Measurements from ENCODE around the gene DIRAS3. TPM values are rescaled to one million over a fixed set of nuclear protein-coding genes. Genes with fewer than 3 reads are reported as not detected.
A peak's percentile ranks its signal among the peaks of the same experiment; 100 is the strongest.
"Not testable (repeated sequence)": the region's sequence is repeated elsewhere in the genome, so short reads cannot be mapped to it uniquely, and the experiment has no call there.

DIRAS3 gene
- polyA plus RNA-seq, 1 donor from 2014 or later: 8.0 TPM

DNA sequence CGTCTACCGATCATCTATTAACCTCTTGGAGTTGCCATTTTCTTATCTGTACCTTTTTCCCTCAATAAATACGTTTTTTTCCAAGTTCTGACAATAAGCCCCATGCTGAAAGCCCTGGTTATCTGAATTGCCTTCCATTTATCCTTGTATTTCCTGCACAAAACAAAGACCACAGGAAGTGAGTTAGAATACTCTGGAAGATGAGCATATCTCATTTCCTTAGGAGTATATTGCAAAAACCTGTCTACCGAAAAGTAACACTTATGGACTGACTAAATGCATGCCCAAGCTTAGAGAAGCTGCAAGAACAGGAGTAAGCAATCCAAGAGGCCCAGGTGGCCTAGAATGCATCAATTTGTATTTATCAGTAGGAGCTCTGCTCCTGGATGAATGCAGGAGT lies 39.9 kb downstream of the DIRAS3 start:
- no peaks in the 10 kb centered on the region for H3K36me3 ChIP-seq (ENCODE audit: insufficient read depth, low read length)
- no peaks in the 10 kb centered on the region for H3K27me3 ChIP-seq (ENCODE audit: insufficient read depth, low read depth, low read length)
- H4K20me1 ChIP-seq (ENCODE audit: insufficient read depth): no peaks in the 10 kb centered on the region

DNA sequence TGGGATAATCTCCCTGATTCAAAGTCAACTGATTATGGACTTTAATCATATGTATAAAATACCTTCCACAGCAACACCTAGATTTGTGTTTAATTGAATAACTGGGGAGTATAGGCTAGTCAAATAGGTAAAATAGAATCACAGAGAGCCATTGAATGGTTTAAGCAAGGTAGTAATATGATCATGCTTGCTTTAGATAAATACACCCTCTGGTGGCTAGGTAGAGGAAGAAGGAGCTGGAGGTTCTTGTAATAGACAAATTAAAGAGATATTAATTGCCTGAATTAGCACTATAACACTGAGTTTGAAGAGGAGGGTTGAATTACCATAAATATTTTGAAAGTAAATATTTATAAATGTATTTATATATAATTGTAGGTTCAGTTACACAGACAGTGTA lies 40.3 kb downstream of the DIRAS3 start:
- H3F3A ChIP-seq (ENCODE audit: insufficient read depth, low read length, poor library complexity, severe bottlenecking): no peaks in the 10 kb centered on the region
- no peaks in the 10 kb centered on the region for H4K20me1 ChIP-seq (ENCODE audit: insufficient read depth)
- H3K36me3 ChIP-seq (ENCODE audit: insufficient read depth, low read length): no peaks in the 10 kb centered on the region
- no peaks in the 10 kb centered on the region for H3K9me2 ChIP-seq (ENCODE audit: insufficient read depth, low read length)
- H3K4me2 ChIP-seq (ENCODE audit: low read length): no peak overlapping the region
- TF ChIP-seq SMC3 (conservative IDR thresholded peaks at IDR 0.05; ENCODE audit: poor library complexity) (peak; percentile 48), POLR2AphosphoS5 (IDR thresholded peaks at IDR 0.05) (no peak), RAD21 (conservative IDR thresholded peaks at IDR 0.05) (peak; percentile 36)
- TF ChIP-seq, protein P1, sequence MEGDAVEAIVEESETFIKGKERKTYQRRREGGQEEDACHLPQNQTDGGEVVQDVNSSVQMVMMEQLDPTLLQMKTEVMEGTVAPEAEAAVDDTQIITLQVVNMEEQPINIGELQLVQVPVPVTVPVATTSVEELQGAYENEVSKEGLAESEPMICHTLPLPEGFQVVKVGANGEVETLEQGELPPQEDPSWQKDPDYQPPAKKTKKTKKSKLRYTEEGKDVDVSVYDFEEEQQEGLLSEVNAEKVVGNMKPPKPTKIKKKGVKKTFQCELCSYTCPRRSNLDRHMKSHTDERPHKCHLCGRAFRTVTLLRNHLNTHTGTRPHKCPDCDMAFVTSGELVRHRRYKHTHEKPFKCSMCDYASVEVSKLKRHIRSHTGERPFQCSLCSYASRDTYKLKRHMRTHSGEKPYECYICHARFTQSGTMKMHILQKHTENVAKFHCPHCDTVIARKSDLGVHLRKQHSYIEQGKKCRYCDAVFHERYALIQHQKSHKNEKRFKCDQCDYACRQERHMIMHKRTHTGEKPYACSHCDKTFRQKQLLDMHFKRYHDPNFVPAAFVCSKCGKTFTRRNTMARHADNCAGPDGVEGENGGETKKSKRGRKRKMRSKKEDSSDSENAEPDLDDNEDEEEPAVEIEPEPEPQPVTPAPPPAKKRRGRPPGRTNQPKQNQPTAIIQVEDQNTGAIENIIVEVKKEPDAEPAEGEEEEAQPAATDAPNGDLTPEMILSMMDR (IDR thresholded peaks at IDR 0.05; ENCODE audit: poor library complexity, severe bottlenecking): peak; percentile 35
- H3K27ac ChIP-seq (ENCODE audit: low read length): no peak overlapping the region
- no peak overlapping the region for H3K9ac ChIP-seq (ENCODE audit: low read length)
- no peaks in the 10 kb centered on the region for H3K9me3 ChIP-seq (ENCODE audit: low read length)
- no peaks in the 10 kb centered on the region for H3K79me2 ChIP-seq (replicated peaks; ENCODE audit: insufficient read depth, low read length)
- H3K27me3 ChIP-seq (ENCODE audit: insufficient read depth, low read depth, low read length): no peaks in the 10 kb centered on the region
- H3K4me3 ChIP-seq (ENCODE audit: low read length): no peak overlapping the region
- H2AFZ ChIP-seq (ENCODE audit: low read depth, low read length): no peak overlapping the region

More for the DNA sequence above, 39.9 kb downstream of the DIRAS3 start:
- TF ChIP-seq EZH2 (IDR thresholded peaks at IDR 0.05; ENCODE audit: borderline replicate concordance, insufficient read depth, low read length, poor library complexity, severe bottlenecking): no peak
- TF ChIP-seq EP300 (conservative IDR thresholded peaks at IDR 0.05; ENCODE audit: poor library complexity, severe bottlenecking): no peak
- no peak for TF ChIP-seq MXI1 (conservative IDR thresholded peaks at IDR 0.05; ENCODE audit: poor library complexity, severe bottlenecking)
- TF ChIP-seq SMC3 (conservative IDR thresholded peaks at IDR 0.05; ENCODE audit: poor library complexity): no peak
- TF ChIP-seq RAD21 (conservative IDR thresholded peaks at IDR 0.05): no peak
- no peak overlapping the region for H2AFZ ChIP-seq (ENCODE audit: low read depth, low read length)
- no peaks in the 10 kb centered on the region for H3K9me3 ChIP-seq (ENCODE audit: low read length)
- H3K4me2 ChIP-seq (ENCODE audit: low read length): no peak overlapping the region
- H3K4me3 ChIP-seq (ENCODE audit: low read length): no peak overlapping the region
- no peak overlapping the region for H3K9ac ChIP-seq (ENCODE audit: low read length)
- no peak overlapping the region for H3K27ac ChIP-seq (ENCODE audit: low read length)
- H3K9me2 ChIP-seq (ENCODE audit: insufficient read depth, low read length): no peaks in the 10 kb centered on the region
- H3K79me2 ChIP-seq (replicated peaks; ENCODE audit: insufficient read depth, low read length): no peaks in the 10 kb centered on the region
- H3F3A ChIP-seq (ENCODE audit: insufficient read depth, low read length, poor library complexity, severe bottlenecking): no peaks in the 10 kb centered on the region

DNA sequence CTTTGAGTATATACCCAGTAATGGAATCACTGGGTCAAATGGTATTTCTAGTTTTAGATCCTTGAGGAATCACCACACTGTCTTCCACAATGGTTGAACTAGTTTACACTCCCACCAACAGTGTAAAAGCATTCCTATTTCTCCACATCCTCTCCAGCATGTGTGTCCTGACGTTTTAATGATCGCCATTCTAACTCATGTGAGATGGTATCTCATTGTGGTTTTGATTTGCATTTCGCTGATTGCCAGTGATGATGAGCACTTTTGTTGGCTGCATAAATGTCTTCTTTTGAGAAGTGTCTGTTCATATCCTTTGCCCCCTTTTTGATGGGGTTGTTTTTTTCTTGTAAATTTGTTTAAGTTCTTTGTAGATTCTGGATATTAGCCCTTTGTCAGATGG lies 46.8 kb downstream of the DIRAS3 start:
- H3K9ac ChIP-seq (ENCODE audit: low read length); H3K9me2 ChIP-seq (ENCODE audit: insufficient read depth, low read length); H3K27me3 ChIP-seq (ENCODE audit: insufficient read depth, low read depth, low read length); H3K36me3 ChIP-seq (ENCODE audit: insufficient read depth, low read length); H3K4me3 ChIP-seq (ENCODE audit: low read length); H3K27ac ChIP-seq (ENCODE audit: low read length); H4K20me1 ChIP-seq (ENCODE audit: insufficient read depth); H3K4me2 ChIP-seq (ENCODE audit: low read length); H2AFZ ChIP-seq (ENCODE audit: low read depth, low read length); H3K9me3 ChIP-seq (ENCODE audit: low read length); H3F3A ChIP-seq (ENCODE audit: insufficient read depth, low read length, poor library complexity, severe bottlenecking); H3K79me2 ChIP-seq (replicated peaks; ENCODE audit: insufficient read depth, low read length): not testable (repeated sequence)

DNA sequence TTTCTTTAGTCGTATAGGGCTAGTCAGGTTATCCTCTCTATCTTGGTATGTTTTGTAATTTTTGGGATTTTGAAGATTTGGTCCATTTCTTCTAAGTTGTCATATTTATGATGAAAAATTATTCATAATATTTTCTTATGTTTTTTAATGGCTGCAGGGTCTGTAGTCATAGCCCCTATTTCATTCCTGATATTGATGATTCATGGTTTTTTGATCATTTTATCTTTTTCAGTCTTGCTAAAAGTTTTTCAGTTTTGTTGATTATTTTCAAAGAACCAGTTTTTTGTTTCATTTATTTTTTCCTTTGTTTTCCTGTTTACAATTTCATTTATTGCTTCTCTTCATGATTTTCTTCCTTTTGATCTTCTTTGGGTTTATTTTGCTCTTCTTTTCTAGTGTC lies 50.2 kb downstream of the DIRAS3 start:
- TF ChIP-seq EP300 (conservative IDR thresholded peaks at IDR 0.05; ENCODE audit: poor library complexity, severe bottlenecking) (no peak), RAD21 (conservative IDR thresholded peaks at IDR 0.05) (no peak), EZH2 (IDR thresholded peaks at IDR 0.05; ENCODE audit: borderline replicate concordance, insufficient read depth, low read length, poor library complexity, severe bottlenecking) (no peak), TAF1 (IDR thresholded peaks at IDR 0.05; ENCODE audit: low read depth) (no peak), POLR2AphosphoS5 (IDR thresholded peaks at IDR 0.05) (no peak)

More for the DNA sequence above, 50.2 kb downstream of the DIRAS3 start:
- H3K27ac ChIP-seq (ENCODE audit: low read length): no peak overlapping the region
- no peaks in the 10 kb centered on the region for H3K36me3 ChIP-seq (ENCODE audit: insufficient read depth, low read length)
- H3K9me3 ChIP-seq (ENCODE audit: low read length): no peaks in the 10 kb centered on the region
- H3K79me2 ChIP-seq (replicated peaks; ENCODE audit: insufficient read depth, low read length): no peaks in the 10 kb centered on the region
- H4K20me1 ChIP-seq (ENCODE audit: insufficient read depth): no peaks in the 10 kb centered on the region
- H3K4me3 ChIP-seq (ENCODE audit: low read length): no peak overlapping the region
- no peak overlapping the region for H2AFZ ChIP-seq (ENCODE audit: low read depth, low read length)
- no peaks in the 10 kb centered on the region for H3K9me2 ChIP-seq (ENCODE audit: insufficient read depth, low read length)
- no peaks in the 10 kb centered on the region for H3K27me3 ChIP-seq (ENCODE audit: insufficient read depth, low read depth, low read length)
- H3K4me2 ChIP-seq (ENCODE audit: low read length): no peak overlapping the region
- no peaks in the 10 kb centered on the region for H3F3A ChIP-seq (ENCODE audit: insufficient read depth, low read length, poor library complexity, severe bottlenecking)
- H3K9ac ChIP-seq (ENCODE audit: low read length): no peak overlapping the region
